GM21576 (cell line): Measurements from ENCODE around the gene RALY.
"Not testable (repeated sequence)": the region's sequence is repeated elsewhere in the genome, so short reads cannot be mapped to it uniquely, and the experiment has no call there.

ENCODE experiments used
- ATAC-seq: cut with Tn5 transposase; IDR thresholded peaks from one replicate; pipeline ENCODE4 v1.9.1; 2021; ENCODE audit warnings: mild to moderate bottlenecking, moderate library complexity; ENCODE audit not compliant: unreplicated experiment

The RALY gene

DNA sequence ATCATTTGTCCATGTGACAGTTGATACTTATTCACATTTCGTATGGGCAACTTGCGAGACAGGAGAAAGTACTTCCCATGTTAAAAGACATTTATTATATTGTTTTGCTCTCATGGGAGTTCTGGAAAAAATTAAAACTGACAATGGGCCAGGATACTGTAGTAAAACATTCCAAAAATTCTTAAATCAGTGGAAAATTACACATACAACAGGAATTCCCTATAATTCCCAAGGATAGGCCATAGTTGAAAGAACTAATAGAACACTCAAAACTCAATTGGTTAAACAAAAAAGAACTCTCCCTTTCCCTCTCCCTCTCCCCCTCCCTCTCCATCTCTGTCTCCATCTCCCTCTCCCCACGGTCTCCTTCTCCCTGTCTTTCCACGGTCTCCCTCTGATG is 137.8 kb downstream of the RALY start:
- no peak for ATAC-seq

DNA sequence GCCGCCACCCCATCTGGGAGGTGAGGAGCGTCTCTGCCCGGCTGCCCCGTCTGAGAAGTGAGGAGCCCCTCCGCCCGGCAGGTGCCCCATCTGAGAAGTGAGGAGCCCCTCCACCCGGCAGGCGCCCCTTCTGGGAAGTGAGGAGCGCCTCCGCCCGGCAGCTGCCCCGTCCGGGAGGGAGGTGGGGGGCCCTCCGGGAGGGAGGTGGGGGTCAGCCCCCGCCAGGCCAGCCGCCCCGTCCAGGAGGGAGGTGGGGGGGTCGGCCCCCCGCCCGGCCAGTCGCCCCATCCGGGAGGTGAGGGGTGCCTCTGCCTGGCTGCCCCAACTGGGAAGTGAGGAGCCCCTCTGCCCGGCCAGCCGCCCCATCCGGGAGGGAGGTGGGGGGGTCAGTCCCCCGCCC is 138.8 kb downstream of the RALY start:
- not testable (repeated sequence) for ATAC-seq

DNA sequence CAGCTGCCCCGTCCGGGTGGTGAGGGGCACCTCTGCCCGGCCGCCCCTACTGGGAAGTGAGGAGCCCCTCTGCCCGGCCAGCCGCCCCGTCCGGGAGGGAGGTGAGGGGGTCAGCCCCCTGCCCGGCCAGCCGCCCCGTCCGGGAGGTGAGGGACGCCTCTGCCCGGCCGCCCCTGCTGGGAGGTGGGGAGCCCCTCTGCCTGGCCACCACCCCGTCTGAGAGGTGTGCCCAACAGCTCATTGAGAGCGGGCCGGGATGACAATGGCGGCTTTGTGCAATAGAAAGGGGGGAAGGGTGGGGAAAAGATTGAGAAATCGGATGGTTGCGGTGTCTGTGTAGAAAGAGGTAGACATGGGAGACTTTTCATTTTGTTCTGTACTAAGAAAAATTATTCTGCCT is 139.2 kb downstream of the RALY start:
- ATAC-seq, result not testable (repeated sequence)

DNA sequence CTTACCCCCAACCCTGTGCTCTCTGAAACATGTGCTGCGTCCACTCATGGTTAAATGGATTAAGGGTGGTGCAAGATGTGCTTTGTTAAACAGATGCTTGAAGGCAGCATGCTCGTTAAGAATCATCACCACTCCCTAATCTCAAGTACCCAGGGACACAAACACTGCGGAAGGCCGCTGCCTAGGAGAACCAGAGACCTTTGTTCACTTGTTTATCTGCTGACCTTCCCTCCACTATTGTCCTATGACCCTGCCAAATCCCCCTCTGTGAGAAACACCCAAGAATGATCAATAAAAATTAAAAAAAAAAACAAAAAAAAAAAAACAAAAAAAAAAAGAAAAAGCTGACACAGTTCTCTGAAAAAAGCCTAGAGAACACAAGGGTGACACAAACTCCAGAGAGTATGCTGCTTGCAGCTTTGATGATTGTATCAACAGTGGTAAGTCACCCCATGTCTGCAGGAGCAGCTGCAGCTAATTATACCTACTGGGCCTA is 139.7 kb downstream of the RALY start:
- not testable (repeated sequence) for ATAC-seq
